HEK293 (cell line): ENCODE measurements around the gene NDUFS4.

Experiments used
- CTCF ChIA-PET: fragments of 350-600 bp; formaldehyde crosslinking; extraction: SDS; loops from one replicate; lab custom pipeline; 2021; ENCODE audit warnings: antibody characterized with exemption; lab: Yijun Ruan, JAX
- POLR2A ChIA-PET: fragments of 300-600 bp; formaldehyde crosslinking; extraction: SDS; loops from one replicate; lab custom pipeline; 2020; ENCODE audit warnings: antibody characterized with exemption, inconsistent platforms; lab: Yijun Ruan, JAX
- H3K27ac ChIP-seq: fragments of 200-500 bp; sonication (Bioruptor generic); 2 replicates; pipeline ENCODE4 v1.5.1; 2014; ENCODE audit warnings: low read depth, low read length, control low read depth, inconsistent platforms; ENCODE audit errors: extremely low read depth
- H3K36me3 ChIP-seq, 2 experiments: fragments of 200-500 bp in 1 of 2; sonication (Bioruptor generic) in 1 of 2; 1 replicate in 1 of 2; 2 replicates in 1 of 2; pipeline ENCODE4 v1.5.1; 2014 to 2017; ENCODE audit warnings: inconsistent platforms in 2 of 2, low read length in 2 of 2; ENCODE audit not compliant: control insufficient read depth in 2 of 2, insufficient read depth in 1 of 2
- H3K4me1 ChIP-seq: fragments of 200-500 bp; sonication (Bioruptor generic); 2 replicates; pipeline ENCODE4 v1.5.1; 2014; ENCODE audit warnings: mild to moderate bottlenecking, low read length, inconsistent platforms; ENCODE audit not compliant: control insufficient read depth, insufficient read depth
- H3K4me3 ChIP-seq: 2 replicates; pipeline ENCODE4 v1.5.1; 2011; ENCODE audit warnings: low read depth, mild to moderate bottlenecking, control low read depth, low read length, moderate library complexity
- H3K9me3 ChIP-seq: fragments of 200-500 bp; sonication (Bioruptor generic); 2 replicates; pipeline ENCODE4 v1.5.1; 2014; ENCODE audit warnings: low read depth, low read length, inconsistent platforms; ENCODE audit not compliant: control insufficient read depth, insufficient read depth
- KLF7 ChIP-seq: fragments of 450-650 bp; formaldehyde crosslinking; IDR thresholded peaks from 2 replicates; pipeline ENCODE4 v1.5.1; 2016; ENCODE audit warnings: missing biosample characterization, missing genetic modification characterization, borderline replicate concordance
- MYNN ChIP-seq: fragments of 450-650 bp; formaldehyde crosslinking; IDR thresholded peaks from 2 replicates; pipeline ENCODE4 v1.5.1; 2016; ENCODE audit warnings: missing biosample characterization, missing genetic modification characterization, borderline replicate concordance
- TSHZ1 ChIP-seq: fragments of 450-650 bp; formaldehyde crosslinking; IDR thresholded peaks from 2 replicates; pipeline ENCODE4 v1.5.1; 2016; ENCODE audit warnings: missing biosample characterization, missing genetic modification characterization, borderline replicate concordance
- WT1 ChIP-seq: fragments of 450-650 bp; formaldehyde crosslinking; IDR thresholded peaks from 2 replicates; pipeline ENCODE4 v1.5.1; 2016; ENCODE audit warnings: missing biosample characterization, missing genetic modification characterization
- ZNF121 ChIP-seq: fragments of 450-650 bp; formaldehyde crosslinking; IDR thresholded peaks from 2 replicates; pipeline ENCODE4 v1.5.1; 2016; ENCODE audit warnings: missing biosample characterization, missing genetic modification characterization
- ZNF138 ChIP-seq: fragments of 450-650 bp; formaldehyde crosslinking; IDR thresholded peaks from 2 replicates; pipeline ENCODE4 v1.5.1; 2016; ENCODE audit warnings: missing biosample characterization, missing genetic modification characterization, borderline replicate concordance
- ZNF221 ChIP-seq: fragments of 450-650 bp; formaldehyde crosslinking; IDR thresholded peaks from 2 replicates; pipeline ENCODE4 v1.5.1; 2017; ENCODE audit warnings: missing biosample characterization, missing genetic modification characterization, borderline replicate concordance
- ZNF341 ChIP-seq: fragments of 450-650 bp; formaldehyde crosslinking; IDR thresholded peaks from 2 replicates; pipeline ENCODE4; 2016; ENCODE audit warnings: low read depth, missing biosample characterization, missing genetic modification characterization
- ZNF354C ChIP-seq: fragments of 450-650 bp; formaldehyde crosslinking; IDR thresholded peaks from 2 replicates; pipeline ENCODE4 v1.5.1; 2016; ENCODE audit warnings: missing biosample characterization, missing genetic modification characterization, low read depth, borderline replicate concordance
- ZNF488 ChIP-seq: fragments of 450-650 bp; formaldehyde crosslinking; IDR thresholded peaks from 2 replicates; pipeline ENCODE4 v1.5.1; 2016; ENCODE audit warnings: missing biosample characterization, missing genetic modification characterization
- ZNF549 ChIP-seq: fragments of 450-650 bp; IDR thresholded peaks from 2 replicates; pipeline ENCODE4 v1.5.1; 2018; ENCODE audit warnings: missing biosample characterization, missing genetic modification characterization, mild to moderate bottlenecking, inconsistent platforms, moderate library complexity
- ZNF580 ChIP-seq: fragments of 450-650 bp; formaldehyde crosslinking; IDR thresholded peaks from 2 replicates; pipeline ENCODE4 v1.5.1; 2016; ENCODE audit warnings: missing biosample characterization, missing genetic modification characterization
- ZNF768 ChIP-seq: fragments of 450-650 bp; formaldehyde crosslinking; IDR thresholded peaks from 2 replicates; pipeline ENCODE4 v1.5.1; 2018; ENCODE audit warnings: missing biosample characterization, mild to moderate bottlenecking, missing genetic modification characterization
- ZNF777 ChIP-seq: fragments of 450-650 bp; formaldehyde crosslinking; IDR thresholded peaks from 2 replicates; pipeline ENCODE4 v1.5.1; 2017; ENCODE audit warnings: missing biosample characterization, missing genetic modification characterization, borderline replicate concordance
- TF ChIP-seq, protein P1 (sequence below): fragments of 450-650 bp; formaldehyde crosslinking; IDR thresholded peaks from 2 replicates; pipeline ENCODE4 v1.5.0; 2017; ENCODE audit warnings: missing biosample characterization, missing genetic modification characterization, borderline replicate concordance
- TF ChIP-seq, protein P2 (sequence below): fragments of 450-650 bp; formaldehyde crosslinking; IDR thresholded peaks from 2 replicates; pipeline ENCODE4 v1.5.1; 2016; ENCODE audit warnings: missing biosample characterization, missing genetic modification characterization

The NDUFS4 gene

DNA sequence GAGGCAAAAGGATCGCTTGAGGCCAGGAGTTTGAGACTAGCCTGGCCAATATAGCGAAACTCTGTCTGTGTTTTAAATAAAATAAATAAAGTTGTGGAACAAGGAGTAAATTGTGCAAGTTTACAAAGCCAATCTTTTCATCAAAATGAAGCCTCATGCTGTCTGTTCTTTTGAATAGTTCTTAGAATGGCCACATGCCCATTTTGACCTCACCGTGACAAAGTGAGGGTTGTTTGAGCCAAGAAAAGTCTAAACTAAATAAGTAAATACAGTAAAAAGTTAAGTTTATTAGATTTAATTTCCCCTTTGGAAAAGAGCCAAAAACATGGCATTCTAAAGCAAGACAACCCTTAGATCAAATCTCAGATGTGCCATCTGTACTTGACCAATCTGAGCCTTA is 165.7 kb downstream of the NDUFS4 start:
- ChIA-PET POLR2A (no interaction called here), CTCF (no interaction called here)
- H3K36me3 ChIP-seq: no peaks in the 10 kb centered on the region
- H3K9me3 ChIP-seq: no peaks in the 10 kb centered on the region
- TF ChIP-seq ZNF549 (tag by site-specific recombination) (no peak), ZNF221 (tag by site-specific recombination) (no peak), ZNF354C (tag by site-specific recombination) (no peak), ZNF121 (tag by site-specific recombination) (no peak), ZNF138 (no peak), ZNF777 (tag by site-specific recombination) (no peak), TSHZ1 (tag by site-specific recombination) (no peak), ZNF580 (tag by site-specific recombination) (no peak), ZNF488 (tag by site-specific recombination) (no peak), ZNF768 (tag by site-specific recombination) (no peak), WT1 (tag by site-specific recombination) (no peak), KLF7 (tag by site-specific recombination) (no peak)
- TF ChIP-seq, protein P1, sequence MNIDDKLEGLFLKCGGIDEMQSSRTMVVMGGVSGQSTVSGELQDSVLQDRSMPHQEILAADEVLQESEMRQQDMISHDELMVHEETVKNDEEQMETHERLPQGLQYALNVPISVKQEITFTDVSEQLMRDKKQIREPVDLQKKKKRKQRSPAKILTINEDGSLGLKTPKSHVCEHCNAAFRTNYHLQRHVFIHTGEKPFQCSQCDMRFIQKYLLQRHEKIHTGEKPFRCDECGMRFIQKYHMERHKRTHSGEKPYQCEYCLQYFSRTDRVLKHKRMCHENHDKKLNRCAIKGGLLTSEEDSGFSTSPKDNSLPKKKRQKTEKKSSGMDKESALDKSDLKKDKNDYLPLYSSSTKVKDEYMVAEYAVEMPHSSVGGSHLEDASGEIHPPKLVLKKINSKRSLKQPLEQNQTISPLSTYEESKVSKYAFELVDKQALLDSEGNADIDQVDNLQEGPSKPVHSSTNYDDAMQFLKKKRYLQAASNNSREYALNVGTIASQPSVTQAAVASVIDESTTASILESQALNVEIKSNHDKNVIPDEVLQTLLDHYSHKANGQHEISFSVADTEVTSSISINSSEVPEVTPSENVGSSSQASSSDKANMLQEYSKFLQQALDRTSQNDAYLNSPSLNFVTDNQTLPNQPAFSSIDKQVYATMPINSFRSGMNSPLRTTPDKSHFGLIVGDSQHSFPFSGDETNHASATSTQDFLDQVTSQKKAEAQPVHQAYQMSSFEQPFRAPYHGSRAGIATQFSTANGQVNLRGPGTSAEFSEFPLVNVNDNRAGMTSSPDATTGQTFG (tag by site-specific recombination): no peak
- no peak overlapping the region for H3K27ac ChIP-seq
- H3K4me3 ChIP-seq: no peak overlapping the region
- no peaks in the 10 kb centered on the region for H3K4me1 ChIP-seq

DNA sequence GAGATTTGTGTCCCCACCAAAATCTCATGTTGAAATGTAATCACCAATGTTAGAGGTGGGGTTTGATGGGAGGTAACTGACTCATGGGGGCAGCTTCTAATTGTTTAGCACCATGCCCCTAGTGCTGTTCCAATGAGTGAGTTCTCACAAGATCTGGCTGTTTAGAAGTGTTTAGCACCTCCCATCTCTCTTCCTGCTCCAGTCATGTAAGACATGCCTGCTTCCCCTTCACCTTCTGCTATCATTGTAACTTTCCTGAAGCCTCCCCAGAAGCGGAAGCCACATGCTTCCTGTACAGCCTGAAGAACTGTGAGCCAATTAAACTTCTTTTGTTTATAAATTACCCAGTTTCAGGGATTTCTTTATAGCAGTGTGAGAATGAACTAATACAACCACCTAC is 170.5 kb downstream of the NDUFS4 start:
- Histone ChIP-seq H3K27ac (no peak overlapping the region), H3K4me3 (no peak overlapping the region), H3K9me3 (no peaks in the 10 kb centered on the region), H3K4me1 (no peaks in the 10 kb centered on the region), H3K36me3 (no peaks in the 10 kb centered on the region)
- TF ChIP-seq, protein P2, sequence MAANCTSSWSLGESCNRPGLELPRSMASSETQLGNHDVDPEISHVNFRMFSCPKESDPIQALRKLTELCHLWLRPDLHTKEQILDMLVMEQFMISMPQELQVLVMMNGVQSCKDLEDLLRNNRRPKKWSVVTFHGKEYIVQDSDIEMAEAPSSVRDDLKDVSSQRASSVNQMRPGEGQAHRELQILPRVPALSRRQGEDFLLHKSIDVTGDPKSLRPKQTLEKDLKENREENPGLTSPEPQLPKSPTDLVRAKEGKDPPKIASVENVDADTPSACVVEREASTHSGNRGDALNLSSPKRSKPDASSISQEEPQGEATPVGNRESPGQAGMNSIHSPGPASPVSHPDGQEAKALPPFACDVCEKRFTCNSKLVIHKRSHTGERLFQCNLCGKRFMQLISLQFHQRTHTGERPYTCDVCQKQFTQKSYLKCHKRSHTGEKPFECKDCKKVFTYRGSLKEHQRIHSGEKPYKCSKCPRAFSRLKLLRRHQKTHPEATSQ: no peak
- 0 out of 2 replicates have a peak, but pooled peaks have one; percentile 41 for TF ChIP-seq ZNF341 (tag by site-specific recombination)
- TF ChIP-seq MYNN (tag by site-specific recombination): no peak
- CTCF ChIA-PET: interaction anchor here (0.7 to 1.0 kb wide), 2 partner anchors 48 to 408 kb away, joined by 4 to 6 read pairs; no protein-coding TSS in a partner anchor
- POLR2A ChIA-PET: no interaction called here
